ENCODE results near the gene PIK3AP1.

- TF ChIP-seq POLR2A (IDR thresholded peaks at IDR 0.05) (no peak), POLR2AphosphoS5 (IDR thresholded peaks at IDR 0.05) (no peak), EP300 (IDR thresholded peaks at IDR 0.05) (no peak)
- TF ChIP-seq, protein P1, sequence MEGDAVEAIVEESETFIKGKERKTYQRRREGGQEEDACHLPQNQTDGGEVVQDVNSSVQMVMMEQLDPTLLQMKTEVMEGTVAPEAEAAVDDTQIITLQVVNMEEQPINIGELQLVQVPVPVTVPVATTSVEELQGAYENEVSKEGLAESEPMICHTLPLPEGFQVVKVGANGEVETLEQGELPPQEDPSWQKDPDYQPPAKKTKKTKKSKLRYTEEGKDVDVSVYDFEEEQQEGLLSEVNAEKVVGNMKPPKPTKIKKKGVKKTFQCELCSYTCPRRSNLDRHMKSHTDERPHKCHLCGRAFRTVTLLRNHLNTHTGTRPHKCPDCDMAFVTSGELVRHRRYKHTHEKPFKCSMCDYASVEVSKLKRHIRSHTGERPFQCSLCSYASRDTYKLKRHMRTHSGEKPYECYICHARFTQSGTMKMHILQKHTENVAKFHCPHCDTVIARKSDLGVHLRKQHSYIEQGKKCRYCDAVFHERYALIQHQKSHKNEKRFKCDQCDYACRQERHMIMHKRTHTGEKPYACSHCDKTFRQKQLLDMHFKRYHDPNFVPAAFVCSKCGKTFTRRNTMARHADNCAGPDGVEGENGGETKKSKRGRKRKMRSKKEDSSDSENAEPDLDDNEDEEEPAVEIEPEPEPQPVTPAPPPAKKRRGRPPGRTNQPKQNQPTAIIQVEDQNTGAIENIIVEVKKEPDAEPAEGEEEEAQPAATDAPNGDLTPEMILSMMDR (IDR thresholded peaks at IDR 0.05): no peak
Measured at GRCh38 chr10:96645191-96645721, 75.1 kb downstream of the PIK3AP1 start.
